Stimulated activated CD4-positive, alpha-beta T cell treated with anti-CD3 and anti-CD28 coated beads, Interleukin-4, amount 100 ng/mL, for 4 hours (primary cell): ENCODE data around the gene RCSD1.
A peak's percentile ranks its signal among the peaks of the same experiment; 100 is the strongest.

ENCODE experiments used
- DNase-seq, 2 experiments: peaks; one replicate each; pipeline ENCODE4 v3.0.0-alpha.2; 2020

The RCSD1 gene

DNA sequence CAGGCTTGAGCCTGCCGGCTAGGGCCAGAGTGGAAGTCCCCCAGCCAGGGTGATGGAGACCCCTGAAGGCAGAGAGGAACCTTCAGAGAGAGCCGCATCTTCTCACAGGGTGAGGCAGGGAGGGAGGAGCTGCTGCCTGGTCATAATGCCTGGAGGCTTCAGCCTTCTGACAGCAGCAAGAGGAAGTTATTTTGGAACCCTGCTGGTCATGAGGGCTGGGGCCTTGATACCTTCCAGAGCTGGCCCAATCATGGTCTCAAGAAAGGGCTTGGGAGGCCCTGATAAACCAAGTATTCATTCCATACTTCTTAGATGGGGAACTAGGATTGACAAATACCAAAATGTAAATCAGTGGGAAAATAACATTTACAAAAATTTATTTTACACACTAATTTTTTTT, 65.1 kb downstream of the RCSD1 start:
- no peak for DNase-seq

DNA sequence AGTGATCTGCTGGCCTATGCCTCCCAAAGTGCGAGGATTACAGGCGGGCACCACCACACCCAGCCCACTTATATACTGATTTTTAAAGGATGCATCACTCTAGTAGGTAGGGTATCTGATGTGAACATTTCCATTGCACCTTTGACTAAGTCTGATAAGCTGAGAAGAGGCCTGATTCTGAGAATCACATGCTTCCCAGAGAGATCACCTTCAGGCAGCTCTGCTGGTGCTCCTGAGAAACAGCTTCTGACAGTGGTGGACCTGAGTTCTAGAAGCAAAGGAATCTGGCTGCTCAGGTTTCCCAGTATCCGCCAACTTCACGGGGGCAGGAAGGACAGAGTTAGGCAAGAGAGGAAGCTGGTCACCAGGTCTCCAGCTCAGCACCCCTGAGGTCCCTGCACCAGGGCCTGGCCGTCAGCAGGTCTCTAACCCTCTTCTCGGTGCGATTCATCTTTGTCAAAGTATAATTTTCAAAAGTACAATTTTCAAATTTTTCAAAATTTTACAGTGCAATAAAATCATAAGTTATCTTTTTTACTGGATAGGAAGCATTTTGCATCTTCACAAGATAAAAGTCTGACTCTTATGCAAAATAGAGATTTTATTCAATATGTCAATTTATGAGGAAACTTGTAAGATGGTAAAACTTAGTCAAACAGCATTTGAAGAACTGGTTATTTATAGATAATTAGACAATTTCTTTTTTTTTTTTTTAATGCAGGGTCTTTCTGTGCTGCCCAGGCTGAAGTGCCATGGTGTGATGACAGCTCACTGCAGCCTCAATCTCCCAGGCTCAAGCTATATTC, 65.9 kb downstream of the RCSD1 start:
- no peak for DNase-seq

DNA sequence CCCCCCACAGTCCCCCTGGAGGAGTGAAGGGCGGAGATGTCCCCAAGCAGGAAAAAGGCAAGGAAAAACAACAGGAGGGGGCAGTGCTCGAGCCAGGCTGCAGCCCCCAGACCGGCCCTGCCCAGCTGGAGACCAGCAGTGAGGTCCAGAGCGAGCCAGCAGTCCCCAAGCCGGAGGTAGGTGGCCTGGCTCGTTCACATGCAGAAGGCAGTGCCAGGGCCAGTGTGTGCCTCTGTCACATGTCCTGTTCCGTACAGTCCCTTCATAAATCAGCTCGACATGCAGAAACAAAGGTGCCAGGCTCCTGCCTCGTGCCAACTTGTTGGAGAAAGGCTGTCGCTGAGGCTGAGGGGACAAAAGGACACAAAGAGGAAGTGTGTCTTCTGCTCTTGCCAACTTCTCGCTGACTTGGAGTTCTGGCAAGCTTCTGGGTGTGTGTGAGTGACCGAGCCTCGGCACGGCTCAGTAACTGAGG, 67.7 kb downstream of the RCSD1 start:
- no peak for DNase-seq

DNA sequence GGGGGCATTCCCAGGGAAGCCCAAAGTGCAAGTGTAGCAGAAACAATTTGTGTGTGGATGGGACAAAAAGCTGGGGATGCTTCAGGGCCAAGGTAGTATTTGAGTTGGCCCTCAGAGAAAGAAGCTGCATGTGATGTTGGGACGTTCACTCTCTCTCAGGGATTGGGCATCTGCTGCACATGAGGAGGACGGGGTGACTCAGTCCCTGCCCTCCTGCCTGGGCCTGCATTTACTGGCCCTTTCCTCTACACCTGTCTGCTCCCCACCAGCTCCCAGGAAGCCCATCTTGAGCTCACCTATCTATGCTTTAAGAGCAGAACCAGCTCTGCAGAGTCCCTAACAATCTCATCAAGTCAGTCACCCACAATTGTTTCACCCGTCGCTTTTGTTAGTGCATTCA, 68.3 kb downstream of the RCSD1 start:
- no peak for DNase-seq

DNA sequence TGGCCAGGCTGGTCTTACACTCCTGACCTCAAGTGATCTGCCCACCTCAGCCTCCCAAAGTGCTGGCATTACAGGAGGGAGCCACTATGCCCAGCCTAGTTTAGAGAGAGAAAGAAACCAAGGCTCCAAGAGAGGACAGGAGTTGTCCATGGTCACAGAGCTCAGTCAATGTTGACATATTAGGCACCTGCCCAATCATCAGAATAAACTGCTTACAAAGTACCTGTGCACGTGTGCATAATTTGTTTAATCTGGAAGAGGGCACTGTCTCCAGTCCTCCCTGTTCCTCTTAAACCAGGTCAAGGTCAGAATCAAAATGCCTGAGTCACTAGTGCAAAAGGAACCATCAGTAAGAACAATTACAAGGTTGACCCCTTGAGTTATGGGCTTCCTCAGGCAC, 71.5 kb downstream of the RCSD1 start:
- DNase-seq: no peak

DNA sequence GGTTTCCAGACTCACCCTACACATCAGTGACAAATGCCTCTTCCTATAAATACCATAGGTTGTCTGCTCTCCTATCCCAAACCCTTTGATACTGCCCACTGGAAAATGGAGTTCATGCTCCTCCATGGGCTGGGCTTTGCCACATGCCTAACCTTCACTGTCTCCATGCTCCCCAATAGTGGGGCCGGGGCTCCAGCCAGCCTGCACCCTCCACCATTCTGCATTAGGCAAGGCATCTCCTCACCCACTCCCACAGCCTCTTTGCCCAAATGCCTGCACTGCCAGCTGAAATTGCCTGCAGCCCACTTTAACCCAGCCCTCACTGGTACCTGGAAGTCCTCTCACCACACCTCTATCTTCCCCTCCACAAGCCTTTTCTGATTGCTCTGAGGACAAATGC, 73.5 kb downstream of the RCSD1 start:
- DNase-seq: no peak

DNA sequence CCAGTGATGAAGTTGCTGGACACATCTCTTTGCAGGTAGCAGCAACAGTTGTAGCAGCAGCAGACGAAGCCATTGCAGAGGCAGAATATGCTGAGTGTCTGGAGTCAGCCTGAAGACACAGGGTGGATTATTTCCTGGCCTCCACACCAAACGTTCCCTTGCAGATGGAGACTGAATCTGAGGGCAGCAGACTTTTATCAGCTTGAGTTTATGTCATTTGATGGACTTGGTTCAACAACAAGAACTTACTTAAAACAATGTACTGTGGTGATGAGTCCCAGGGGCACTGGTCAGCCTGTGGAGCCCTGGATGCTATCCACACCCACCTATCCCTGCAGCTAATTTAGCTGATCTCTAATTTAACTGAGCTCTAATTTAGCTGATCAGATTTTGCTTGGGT, 74.7 kb downstream of the RCSD1 start:
- no peak for DNase-seq

DNA sequence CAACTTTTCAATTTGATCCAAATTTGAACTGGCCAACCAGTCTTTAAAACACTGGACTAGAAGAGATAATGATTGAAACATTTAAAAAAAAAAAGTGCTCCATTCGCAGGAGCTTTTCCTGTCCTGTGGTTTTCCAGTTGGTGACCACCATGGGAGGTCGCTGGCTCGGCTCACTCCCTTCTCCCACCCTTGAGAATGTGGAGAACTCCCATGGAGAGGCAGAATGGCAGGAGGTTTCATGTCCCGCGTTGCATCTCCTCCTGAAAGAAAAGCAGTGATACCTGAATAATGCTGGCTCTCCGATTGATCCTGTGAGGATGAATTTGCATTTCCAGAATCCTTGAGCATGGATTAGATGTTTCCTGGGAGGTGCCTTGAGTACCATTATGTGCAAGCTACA, 75.2 kb downstream of the RCSD1 start:
- no peak for DNase-seq

DNA sequence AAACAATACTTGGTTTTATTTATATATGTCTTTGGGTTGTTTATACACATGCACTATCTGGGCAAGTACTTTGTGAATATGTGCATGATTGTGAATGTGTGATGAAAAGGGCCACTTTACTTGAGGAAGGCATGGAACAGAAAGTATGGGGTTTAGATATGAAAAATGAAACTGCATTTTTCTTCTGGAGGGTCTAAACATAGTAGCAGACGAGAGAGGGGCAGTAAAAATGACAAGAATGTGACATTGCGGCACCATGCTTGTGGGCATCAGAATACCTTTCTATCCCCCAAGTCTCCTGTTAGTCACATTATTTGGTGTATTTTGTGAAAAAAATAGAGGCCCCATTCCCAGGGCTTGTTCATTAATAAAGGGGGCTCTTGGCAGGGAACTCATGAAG, 76.3 kb downstream of the RCSD1 start:
- DNase-seq: no peak

DNA sequence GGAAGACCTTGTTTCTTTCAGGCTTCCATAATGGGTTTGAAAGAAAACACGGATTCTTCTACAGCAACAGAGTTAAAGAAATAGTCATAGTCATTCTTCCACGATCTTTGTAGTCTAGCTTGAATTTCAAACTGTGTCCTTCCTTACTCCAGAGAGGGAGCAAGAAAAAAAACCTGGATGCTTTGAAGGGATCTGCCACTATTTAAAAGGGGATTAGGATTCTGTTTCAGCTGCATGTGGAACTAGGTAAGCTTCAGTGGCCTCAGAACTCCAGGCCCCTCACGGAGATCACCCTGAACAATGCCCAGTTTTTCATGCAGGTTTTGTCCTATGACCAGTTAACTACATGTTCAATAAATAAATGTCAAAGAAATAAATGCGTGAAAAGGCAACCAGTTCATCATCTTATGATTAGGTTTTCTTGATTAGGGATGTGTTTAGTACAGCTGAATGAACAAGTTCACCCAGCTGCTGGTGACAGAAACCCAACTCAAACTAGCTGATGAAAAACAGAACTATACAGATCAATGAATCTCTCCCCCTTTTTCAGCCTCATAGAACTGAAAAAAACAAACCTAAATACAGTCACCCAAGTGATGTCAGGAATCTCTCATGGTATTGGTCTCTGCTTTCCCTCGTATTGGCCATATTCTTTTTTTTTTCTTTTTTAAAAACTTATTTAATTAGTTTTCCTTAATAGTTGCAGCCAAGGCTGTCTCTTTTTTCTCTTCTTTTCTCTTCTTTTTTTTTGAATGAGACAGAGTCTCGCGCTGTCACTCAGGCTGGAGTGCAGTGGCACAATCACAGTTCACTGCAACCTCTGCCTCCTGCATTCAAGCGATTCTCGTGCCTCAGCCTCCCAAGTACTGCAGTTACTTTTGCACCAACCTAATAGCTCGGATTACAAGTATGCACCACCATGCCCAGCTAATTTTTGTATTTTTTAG, 77.2 kb downstream of the RCSD1 start:
- no peak for DNase-seq

DNA sequence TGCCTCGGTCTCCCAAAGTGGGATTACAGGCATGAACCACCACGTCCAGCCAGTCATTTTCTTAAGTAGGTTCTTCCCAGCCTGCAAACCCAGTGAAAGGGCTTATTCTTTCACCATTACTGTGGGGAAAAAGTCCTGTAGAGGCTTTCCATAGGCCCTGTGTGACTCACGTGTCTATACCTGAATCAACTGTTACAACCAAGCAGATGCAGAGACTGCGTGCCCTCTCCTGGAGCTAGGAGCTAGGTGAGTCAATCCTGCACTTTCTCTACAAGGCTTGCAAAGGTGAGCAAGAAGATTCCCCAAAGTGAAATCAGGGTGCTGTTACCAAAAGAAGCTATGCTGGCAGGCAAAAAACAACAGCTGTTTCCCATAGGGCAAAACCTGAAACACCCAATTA, 77.9 kb downstream of the RCSD1 start:
- no peak for DNase-seq

DNA sequence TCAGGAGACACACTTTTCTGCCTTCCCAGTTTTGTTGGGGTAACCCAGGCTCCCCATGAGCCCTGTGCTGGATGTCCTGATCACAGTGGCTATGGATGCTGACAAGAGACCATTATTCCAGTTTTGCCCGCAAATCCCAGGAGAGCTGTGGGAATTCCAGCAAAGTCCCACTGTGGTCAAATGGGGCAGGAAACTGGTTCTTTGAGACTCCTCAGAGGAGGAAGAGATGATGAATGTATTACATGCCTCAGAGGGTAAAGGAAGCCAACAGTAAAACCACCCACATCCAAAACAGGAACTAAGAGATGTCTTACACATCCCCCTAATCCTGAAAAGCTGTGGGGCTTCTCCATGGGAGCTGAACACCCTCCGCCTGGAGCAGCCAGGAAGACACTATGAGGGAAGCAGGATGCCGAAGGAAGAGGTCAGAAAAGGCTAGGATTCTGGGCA, 78.9 kb downstream of the RCSD1 start:
- DNase-seq: no peak

DNA sequence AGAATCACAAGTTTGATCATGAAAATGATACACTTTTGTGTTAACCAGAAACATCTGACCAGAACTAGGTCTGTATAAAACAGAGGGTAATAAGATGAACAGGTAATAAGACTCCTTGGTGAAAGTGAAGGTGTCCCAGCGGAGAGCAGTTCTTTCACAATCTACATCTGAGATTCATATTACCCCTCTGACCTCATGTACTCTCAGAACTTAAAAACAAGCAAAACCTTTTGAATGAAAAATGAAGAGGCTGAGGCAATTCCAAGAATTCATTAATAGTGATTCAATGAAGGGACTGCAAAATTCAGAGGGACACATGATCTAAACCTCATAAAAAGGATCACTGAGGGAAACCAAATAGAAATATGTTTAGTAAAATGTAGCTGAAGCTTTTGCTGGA, 80.8 kb downstream of the RCSD1 start:
- no peak for DNase-seq

DNA sequence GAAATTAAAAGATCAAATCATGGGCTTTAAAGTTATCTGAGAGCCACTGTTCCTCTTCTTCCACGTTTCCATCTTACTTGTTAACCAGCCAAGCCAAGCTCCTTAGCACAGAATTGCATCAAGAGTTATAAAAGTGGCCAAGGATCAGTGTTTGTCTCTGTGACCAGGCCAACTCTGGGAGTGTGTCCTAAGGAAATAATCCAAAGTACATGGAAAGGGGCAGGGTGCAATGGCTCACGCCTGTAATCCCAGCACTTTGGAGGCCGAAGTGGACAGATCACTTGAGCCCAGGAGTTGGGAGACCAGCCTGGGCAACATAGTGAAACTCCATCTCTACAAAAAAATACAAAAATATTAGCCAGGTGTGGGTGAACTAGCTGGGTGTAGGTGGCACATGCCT, 81.8 kb downstream of the RCSD1 start:
- no peak for DNase-seq

DNA sequence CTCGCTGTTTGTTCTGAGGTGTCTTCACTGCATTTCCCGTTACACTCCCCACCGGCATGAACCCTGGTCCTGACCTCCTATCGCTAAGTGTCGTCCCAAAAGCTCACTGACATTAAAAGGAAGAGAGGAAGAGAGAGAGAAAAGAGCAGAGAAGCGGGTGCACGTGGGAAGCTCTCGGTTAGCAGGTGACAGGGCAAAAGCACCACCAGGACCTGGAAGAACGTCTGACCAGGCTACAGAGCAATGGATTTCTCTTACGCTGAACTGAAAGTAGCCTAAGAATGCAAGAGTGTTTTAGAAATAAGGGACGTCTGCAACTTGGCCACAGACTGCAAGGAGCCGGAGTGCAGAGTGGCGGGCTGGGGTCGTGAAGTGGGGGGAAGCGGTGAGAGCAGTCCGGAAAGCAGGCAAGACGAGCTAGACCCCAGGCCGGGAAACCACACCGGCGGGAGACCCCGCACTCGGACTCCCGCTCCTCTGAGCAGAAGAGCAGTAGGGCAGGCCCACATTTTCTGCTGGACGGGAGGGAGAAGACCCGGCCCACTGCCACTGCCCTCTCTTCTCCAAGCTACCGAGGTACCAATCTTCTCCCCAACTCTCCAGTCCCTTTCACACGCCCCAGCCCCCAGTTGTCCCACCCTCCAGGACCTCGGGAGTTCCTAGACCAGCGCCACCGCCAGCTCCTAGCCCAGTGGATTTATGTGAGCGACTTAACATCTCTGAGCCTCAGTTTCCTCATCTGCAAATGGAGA, 83.5 kb downstream of the RCSD1 start:
- DNase-seq: peak in 1 of 2 experiments; percentile 14

DNA sequence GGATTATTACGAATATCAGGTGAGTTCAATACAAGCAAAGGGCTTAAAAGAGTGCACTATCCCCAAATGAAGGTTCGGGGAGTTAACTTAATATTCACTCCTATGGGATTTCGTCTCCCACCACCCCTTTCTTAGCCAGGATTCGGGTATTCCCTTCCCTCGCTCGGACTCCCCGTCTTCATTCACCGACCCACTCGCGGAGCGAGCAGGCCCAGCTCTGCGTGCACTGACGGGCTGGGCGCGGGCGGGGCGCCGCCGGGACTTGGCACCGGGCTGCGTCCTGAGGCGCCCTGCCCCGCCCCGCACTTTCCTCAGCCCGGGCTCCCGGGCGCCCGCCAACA, 84.0 kb downstream of the RCSD1 start:
- peak; percentile 81 to 82 for DNase-seq

DNA sequence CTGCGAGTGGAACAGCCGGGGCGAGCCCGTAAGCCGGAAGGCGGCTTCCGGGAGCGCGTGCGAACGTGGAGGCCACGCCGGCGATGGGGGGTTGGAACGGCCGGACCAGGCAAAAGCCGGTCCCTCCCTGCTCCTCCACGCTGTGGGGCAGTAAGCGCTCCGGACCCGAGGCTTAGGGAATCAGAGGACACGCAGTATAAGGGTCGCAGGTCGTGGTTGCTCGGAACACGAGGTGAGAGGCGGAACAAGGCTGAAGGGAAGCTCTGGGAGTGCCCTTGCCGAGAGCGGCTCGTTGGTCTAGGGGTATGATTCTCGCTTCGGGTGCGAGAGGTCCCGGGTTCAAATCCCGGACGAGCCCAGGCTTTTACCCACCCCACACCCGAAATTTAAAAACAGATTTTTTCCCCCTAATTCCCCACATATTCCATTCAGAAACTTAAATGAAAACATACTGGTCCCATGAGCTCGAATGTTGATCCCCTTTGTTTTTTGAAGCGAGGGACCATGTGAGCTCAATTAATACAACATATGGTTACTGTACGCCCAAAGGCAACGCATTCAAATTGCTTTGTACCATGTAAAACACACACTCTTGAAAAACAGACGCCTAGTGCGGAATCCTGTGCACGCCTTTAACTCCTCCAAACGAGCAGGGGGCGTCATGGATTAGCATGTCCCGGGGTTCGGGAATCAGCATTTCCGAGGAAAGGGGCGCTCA, 84.6 kb downstream of the RCSD1 start:
- DNase-seq: peak; percentile 88 to 93

DNA sequence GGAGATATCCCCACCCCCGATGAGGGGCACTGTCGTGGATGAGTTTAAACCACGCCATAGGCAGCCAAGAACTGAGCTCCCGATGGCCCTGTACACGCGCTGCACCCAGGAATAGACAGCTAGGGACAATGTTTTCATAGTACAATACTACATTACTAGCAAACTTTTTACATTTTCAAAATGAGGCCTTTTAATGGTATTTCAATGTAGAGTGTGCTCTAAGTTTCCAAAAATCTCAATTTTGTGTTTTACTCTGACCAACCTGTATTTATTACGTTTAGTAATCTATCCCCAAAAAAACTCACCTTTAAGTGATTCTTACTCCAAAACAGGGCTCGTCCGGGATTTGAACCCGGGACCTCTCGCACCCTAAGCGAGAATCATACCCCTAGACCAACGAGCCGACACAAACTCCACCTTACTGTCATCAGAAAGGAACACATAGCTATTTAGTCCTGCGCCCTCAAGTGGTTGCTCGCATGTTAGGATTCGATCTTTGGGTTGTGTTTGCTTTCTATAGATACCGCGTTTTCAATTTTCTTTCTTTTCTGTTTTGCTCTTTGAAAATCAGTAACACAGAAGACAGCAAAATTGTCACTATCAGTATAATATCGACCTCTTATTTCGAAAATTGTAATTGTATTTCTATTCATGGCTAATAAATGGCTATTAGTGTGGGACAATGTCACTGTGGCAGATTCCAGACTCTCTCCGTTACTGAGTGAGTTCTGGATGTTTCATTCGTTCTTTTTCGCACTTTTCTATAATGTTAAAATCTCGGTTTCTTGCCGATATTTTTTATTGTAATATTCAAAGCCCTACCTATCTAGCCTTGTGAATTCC, 85.3 kb downstream of the RCSD1 start:
- DNase-seq: peak; percentile 82 to 84

DNA sequence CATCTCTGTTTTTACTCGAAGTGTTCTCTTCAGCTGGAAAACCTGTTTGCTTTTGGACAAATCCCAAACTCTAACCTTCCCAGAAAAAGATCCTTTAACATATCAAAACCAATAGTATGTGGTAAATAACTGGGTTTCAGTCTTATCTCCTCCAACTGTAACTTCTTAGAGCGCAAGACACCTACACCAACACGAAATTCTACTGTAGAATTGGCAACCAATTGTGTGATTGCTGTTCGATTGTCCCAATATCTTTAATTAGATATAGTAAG, 85.9 kb downstream of the RCSD1 start:
- no peak for DNase-seq

DNA sequence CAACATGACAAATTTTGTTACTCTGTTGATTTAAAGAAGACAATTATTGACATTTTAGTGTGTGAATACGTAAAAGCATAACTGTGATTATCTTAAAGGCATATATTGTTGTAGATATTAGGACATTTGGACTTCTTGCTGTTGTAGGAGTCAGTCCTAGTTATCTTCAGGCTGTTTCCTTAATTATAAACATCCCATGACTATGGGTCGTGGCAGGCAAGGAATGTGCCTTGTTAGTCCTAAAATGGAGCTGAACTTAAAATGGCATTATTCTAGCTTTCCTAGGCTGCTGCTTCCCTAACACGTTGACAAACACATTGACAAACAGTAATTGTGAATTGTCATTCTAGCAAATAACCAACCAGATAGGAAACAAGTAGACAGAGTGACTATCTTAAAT, 87.3 kb downstream of the RCSD1 start:
- no peak for DNase-seq

DNA sequence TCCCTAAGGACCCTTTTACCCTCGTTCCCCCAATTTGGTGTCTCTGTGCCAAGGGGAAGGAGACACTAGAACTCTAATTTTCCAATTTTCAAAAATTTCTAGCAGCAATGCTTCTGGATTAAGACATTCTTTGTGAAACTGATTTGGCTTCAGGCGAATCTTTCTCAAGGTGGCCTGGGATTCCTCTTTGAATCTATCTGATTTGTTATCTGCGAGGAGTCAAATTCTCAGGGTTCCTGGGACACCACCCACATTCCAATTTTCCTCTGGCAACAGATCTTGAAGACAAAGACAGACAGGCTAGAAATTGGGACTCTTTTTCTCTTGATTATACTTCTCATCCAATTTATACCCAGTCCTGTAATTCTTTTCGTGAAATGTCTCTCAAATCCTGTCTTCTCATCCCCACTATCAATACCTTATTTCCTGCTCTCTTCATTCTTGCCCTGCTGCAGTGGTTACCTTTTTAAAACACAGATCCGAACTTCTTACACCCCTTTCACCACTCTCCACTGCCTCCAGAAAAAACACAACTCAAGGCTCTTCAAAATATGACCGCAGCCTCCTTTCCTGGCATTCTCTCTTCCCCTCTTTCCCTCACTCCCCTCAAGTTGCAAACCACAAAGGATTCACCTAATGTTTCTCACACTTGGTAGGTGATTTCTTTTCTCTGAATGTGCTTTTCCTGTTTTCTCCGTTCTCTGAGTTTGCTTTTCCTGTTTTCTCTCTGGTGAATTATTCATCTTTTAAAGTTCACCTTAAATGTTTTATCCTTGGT, 89.1 kb downstream of the RCSD1 start:
- DNase-seq: no peak
